ENCODE measurements around the gene ZSWIM8.
"Not testable (repeated sequence)": the region's sequence is repeated elsewhere in the genome, so short reads cannot be mapped to it uniquely, and the experiment has no call there.

The ZSWIM8 gene

DNA sequence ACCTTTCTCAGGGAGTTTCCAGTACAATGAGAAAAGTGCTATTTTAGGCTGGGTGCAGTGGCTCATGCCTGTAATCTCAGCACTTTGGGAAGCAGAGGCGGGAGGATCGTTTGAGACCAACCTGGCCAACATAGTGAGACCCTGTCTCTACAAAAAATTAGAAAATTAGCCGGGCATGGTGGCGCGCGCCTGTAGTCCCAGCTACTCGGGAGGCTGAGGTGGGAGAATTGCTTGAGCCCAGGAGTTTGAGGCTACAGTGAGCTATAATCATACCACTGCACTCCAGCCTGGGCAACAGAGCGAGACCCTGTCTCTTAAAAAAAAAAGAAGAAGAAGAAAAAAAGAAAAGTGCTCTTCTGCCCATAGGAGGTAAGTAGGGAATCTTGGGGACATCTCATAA, 10.6 kb downstream of the ZSWIM8 start:
- DNase-seq = not testable (repeated sequence)

DNA sequence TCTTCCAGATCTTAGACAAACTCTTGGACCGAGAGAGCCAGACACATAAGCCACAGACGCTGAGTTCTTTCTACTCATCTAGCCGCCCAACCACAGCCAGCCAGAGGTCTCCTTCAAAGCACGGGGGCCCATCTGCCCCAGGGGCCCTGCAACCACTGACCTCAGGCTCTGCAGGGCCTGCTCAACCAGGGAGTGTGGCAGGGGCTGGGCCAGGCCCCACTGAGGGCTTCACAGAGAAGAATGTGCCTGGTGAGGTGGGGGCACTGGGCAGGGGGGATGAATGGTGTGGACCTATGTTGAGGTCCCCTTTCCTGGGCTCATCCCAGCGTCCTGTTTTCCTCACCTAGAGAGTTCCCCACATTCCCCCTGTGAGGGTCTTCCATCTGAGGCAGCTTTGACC, 11.4 kb downstream of the ZSWIM8 start:
- no peak for DNase-seq

DNA sequence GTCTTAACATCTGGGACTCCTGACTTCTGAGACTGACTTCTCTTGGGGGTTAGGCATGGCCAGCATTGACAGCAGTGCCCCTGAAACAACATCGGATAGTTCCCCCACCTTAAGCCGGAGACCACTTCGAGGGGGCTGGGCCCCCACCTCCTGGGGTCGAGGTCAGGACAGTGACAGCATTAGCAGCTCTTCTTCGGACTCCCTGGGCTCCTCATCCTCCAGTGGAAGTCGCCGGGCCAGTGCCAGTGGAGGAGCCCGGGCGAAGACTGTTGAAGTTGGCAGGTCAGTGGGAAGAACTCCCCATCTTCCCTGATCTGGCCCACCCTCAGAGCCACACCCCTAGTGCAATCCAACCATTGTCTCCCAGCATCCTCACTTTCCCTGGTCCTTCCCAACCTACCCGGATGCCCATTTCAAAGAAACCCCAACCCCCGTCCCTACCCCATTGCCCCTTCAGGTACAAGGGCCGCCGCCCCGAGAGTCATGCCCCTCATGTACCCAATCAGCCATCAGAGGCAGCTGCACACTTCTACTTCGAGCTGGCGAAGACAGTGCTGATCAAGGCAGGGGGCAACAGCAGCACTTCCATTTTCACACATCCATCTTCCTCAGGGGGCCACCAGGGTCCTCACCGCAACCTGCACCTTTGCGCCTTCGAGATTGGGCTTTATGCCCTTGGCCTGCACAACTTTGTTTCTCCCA, 12.1 kb downstream of the ZSWIM8 start:
- DNase-seq = no peak

DNA sequence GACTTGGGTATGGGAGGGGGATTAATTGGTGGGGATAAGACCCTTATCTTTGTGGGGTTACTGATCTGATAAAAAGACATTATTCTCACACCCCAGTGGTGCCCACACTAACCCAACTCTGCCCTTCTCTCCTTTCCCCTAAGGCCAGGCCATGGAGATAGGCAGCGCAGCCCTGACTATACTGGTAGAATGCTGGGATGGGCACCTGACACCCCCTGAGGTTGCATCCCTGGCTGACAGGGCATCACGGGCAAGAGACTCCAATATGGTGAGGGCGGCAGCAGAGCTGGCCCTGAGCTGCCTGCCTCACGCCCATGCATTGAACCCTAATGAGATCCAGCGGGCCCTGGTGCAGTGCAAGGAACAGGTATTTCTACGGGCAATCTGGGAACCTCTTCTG, 12.7 kb downstream of the ZSWIM8 start:
- no peak for DNase-seq

DNA sequence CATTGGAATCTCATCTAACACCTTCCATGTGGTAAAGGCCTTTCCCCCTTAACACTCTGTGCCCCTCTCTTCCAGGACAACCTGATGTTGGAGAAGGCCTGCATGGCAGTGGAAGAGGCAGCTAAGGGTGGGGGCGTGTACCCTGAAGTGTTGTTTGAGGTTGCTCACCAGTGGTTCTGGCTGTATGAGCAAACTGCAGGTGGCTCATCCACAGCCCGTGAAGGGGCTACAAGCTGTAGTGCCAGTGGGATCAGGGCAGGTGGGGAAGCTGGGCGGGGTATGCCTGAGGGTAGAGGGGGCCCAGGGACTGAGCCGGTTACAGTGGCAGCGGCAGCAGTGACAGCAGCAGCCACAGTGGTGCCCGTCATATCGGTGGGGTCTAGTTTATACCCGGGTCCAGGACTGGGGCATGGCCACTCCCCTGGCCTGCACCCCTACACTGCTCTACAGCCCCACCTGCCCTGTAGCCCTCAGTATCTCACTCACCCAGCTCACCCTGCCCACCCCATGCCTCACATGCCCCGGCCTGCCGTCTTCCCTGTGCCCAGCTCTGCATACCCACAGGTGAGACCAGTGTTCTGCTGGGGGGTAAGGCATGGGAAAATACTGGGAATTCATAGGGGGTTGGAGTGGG, 13.6 kb downstream of the ZSWIM8 start:
- no peak for DNase-seq

DNA sequence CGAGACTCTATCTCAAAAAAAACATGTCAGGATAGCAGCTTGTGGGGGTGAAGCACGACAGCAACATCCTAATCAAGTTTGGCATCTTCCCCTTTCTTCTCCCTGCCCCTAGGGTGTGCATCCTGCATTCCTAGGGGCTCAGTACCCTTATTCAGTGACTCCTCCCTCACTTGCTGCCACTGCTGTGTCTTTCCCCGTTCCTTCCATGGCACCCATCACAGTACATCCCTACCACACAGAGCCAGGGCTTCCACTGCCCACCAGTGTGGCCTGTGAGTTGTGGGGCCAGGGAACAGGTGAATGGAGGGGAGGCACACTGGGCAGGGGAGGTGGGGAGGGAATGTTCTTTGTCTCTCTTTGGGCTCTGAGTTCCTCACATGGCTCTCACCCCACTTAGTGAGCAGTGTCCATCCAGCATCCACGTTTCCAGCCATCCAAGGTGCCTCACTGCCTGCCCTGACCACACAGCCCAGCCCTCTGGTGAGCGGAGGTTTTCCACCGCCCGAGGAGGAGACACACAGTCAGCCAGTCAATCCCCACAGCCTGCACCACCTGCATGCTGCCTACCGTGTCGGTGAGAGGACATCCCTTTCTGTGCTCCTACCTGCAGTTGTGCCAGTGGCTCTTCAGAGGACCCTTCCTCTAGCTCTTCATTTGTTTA, 14.6 kb downstream of the ZSWIM8 start:
- no peak for DNase-seq

DNA sequence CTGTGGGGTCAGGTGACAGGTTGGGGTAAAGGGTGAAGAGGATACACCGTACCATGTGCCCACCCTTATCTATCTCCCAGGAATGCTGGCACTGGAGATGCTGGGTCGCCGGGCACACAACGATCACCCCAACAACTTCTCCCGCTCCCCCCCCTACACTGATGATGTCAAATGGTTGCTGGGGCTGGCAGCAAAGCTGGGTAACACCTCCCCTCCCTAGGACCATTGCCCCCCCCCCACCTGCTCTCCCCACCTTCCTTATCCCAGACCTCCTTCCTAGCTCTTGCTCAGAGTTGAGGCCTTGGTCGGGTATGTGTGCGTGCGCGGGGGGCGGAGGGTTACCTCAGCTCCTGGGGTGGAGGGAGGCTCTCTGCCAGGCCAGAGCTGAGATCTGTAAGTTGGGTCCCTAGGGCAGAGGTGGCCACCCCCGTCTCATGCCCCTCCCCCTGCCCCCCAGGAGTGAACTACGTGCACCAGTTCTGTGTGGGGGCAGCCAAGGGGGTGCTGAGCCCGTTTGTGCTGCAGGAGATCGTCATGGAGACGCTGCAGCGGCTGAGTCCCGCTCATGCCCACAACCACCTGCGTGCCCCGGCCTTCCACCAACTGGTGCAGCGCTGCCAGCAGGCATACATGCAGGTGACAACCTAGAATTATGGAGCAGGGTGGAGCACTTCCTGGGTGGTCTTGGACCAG, 15.3 kb downstream of the ZSWIM8 start:
- no peak for DNase-seq

DNA sequence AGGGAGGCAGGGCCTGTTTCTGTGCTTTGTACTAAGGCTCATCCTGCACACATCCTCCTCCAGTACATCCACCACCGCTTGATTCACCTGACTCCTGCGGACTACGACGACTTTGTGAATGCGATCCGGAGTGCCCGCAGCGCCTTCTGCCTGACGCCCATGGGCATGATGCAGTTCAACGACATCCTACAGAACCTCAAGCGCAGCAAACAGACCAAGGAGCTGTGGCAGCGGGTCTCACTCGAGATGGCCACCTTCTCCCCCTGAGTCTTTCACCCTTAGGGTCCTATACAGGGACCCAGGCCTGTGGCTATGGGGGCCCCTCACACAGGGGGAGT, 15.8 kb downstream of the ZSWIM8 start:
- DNase-seq = no peak

DNA sequence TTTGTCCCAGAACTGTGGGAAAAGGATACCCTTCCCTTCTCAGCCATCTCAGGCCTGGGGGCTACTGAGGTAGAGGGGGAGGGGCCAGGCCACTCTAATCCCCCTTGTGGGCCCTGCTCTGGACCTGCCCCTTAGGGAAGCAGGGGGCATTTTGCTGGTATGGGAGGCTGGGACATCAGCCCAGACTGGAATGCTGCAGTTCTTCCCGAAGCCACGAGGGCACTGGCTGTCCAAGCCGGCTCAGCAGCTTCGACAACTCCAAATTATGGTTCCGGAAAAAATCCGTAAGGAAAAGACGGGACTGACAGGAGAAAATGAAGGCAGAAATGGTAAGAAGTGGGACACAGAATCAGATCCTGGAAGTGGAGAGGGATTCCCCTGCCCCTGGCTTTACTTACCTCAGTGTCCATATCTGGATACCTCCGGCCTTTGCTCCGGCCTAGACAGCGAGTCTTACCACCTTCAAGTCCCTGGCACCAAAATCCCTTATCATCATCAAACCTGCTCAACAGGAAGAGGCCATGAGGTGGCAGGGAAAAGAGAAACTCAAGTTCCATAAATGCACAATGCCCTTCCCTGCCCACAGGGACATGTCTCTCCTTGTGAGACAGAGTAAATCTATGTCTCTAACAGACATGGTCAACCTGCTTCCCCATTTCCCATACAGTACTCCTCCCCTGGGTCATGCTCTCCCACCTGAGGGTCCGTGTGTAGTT, 17.0 kb downstream of the ZSWIM8 start:
- DNase-seq = no peak

DNA sequence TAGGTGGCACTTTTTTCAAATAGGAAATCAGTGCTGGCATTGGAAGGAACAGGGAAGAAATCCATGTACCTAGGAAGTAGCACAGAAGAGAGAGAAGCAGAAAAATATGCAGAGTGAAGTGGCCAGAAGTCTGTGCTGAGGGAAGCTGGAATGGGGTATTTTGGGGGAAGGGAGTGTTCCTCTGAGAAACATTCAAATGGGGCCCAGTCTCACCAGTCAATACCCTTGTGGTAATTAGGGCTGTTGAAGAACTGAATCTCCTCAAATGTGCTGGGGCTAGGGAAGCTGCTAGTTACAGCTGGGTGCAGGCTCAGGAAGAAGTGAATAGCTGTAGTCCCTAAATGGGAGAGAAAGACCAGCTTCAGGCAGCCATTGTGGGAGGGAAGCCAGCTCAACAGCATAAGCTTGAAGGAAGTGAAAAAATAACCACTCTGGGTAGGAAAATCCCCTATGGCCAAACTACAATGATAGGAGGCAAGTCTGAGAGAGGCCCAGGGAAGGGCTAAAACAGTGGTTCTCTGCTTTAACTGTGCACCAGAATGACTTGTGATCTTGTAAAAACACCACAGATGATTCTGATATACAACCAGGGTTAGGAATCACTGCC, 18.4 kb downstream of the ZSWIM8 start:
- no peak for DNase-seq

DNA sequence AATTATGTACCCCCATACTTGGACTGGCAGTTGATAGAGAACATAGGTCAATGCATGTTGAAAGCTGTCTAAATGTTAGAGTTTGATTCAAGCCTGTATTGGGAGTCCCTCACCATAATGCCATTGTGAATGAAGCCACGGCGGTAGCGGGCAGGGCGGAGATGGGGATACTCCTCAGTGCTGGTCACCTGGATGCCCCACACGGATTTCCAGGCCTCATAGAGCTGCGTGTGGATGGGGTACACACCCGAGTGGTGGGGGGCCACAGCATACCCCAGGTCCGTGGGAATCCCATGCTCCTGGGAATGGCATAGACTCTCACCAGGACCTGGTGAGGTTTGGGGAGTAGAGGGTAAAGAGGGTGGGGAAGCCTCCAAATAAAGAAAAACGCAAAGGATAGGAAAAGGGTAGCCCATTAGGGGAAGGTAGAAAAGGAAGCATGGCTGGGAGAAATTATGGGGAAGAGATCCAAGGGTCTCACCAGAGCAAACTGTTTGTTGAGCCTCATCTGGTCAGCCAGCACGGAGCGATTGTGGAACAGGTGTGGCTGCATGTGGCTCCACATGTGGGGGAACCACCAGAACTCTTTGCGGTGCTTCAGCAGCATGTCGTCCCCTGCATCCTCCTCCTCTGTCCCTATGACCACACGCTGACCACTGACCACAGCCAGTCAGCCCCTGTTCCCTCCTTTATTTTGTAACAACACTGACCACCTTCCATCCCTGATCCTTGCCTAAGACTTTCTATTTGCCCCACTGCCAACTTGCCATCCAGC, 21.0 kb downstream of the ZSWIM8 start:
- no peak for DNase-seq

DNA sequence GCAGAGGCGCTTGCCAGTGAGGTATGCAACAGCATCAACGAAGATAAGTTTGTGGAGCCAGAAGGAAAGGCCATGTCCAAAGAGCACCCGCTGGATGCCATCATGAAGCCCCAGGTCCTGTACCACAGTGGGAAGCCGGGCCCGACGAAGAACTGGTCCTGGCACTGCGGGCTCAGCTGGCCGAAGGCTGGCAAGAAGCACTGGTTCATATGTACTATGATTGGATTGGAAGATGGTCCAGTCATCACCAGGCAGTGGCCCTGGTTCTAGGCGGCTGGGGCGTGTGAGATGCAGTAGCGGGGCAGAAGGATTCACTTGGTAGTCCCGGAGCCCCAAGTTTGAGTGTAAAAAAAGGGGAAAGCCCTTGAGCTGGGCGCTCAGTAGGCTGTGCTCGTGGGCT, 22.1 kb downstream of the ZSWIM8 start:
- no peak for DNase-seq

DNA sequence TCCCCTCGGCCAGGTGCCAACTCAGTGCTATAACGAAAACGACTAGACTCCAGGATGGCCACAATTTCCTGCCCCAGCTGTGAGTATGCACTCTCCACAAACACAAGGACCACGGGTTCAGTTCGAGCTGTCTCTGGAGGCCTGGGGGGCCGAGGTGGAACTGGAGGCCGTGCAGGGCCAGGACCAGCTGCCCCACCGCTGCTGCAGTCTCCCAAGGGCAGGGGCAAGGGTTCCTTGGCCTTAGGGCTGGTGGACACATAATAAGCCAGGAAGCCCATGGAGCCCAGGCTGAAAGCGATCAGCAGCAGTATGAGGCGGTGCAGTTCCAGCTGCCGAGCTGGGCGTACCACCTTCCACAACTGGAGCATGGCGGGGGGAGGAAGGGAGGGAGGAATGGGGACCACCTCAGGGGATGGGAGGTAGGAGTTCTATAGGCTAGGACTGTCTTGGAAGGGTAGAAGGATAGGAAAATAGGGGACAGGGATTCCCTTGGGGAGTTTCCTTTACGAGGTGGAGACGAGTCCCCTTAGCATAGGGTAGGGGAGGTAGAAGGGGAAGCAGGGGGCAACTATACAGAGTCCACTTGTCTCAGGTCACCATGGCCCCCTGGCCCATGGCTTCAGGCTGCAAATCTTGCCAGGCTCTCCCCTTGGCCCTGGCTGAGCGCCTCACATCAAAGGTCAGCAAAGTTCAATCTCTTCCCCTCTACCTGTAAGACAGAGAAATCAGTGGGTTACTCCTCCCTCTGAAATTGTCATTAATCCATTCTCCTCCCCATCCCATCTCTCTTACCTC, 22.8 kb downstream of the ZSWIM8 start:
- DNase-seq = no peak

DNA sequence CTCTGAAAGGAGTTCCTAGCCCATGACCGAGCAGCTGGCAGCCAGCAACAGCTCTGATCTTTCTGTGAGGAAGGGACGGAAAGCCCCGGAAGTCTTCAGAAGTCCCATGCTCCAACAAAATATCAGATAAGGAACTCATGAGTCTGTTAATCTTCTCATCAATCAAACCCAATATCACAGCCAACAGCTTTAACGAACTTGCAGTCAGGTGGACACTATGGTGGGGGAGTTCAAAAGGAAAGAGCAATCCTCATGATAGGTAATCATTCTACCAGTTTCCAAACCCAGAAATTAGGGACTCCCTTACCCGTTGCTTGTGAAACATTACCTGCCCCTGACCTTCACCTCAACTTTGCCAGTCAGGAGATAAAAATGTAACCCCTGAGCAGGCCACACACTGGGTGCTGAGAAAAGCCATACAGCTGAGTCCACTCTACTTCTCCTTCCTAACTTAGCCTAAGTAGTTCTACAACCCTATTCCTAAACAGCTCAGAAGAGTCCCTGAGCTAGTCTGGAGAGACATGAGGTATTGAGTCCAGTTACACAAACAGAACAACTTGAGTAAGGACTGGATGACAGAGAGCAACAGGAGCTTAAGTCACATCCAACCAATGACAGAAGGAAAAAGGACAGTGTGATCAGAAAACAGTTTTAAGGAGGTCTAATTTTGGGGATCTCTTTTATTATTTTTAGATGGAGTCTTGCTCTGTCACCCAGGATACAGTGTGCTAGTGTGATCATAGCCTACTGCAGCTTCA, 23.8 kb downstream of the ZSWIM8 start:
- no peak for DNase-seq

DNA sequence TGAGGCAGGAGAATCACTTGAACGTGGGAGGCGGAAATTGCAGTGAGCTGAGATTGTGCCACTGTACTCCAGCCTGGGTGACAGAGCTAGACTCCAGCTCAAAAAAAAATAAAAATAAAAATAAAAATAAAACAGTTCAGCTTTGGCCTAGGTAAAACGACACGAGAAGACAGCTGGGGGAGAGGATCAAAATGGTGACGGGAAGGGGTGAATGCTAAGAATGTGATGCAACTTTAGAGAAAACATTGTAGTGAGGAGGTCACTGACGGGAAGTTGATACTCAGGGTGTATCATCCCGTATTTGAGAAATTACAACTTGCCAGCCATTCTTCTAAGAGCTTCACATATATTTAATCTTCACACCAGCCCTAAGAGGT, 24.9 kb downstream of the ZSWIM8 start:
- no peak for DNase-seq

DNA sequence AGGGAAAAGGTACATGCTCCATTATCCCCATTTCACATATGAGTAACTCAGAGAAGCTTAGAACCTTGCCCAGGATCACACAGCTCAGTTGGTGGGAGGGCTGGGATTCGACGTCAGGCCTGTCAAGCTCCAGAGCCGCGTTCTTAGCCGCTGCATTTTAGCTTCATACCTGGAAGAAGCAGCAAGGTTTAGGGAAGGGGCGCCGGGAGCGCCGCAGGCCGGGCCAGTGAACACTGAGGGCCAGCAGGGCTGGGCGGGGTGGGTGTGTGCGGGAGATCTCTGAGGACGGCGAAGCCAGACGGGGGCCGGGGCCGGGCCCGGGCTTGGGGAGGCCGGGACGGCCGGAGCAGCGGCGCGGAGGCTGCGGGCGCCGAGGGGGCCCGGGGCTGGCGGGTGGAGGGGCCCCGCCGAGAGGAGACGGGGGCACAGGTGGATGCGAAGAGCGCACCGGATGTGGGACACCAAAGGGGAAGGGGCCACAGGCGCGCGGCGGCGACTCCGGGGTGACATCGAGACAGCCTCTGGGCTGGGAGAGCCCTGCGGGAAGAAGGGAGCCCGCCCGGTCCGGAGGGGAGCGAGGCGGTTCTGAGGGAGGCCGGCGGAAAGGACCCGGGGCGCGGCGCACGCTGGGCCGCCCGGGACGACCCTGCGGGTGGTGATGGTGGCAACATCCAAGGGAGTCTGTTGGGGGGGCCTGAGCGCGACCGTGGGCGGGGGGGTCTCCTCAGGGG, 25.5 kb downstream of the ZSWIM8 start:
- DNase-seq = no peak

DNA sequence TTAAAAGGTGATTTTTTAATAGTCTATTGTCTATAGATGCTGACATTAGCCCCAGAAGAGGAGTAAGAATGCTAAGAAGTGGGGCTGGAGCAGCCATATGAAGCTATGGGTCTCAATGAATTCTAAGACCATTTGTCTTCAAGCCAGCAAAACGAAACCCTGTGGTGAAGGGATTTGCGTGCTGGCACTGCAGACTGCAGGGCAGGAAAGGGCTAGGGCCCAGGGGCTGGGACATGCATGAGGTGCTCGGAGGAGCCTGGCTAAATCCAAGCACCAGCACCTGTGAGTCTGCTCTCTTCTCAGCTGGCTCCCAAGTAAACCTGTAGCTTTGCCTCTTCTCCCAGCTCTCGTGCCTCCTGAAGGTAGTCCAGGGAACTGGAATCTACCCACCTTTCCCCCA, 27.3 kb downstream of the ZSWIM8 start:
- DNase-seq = no peak

DNA sequence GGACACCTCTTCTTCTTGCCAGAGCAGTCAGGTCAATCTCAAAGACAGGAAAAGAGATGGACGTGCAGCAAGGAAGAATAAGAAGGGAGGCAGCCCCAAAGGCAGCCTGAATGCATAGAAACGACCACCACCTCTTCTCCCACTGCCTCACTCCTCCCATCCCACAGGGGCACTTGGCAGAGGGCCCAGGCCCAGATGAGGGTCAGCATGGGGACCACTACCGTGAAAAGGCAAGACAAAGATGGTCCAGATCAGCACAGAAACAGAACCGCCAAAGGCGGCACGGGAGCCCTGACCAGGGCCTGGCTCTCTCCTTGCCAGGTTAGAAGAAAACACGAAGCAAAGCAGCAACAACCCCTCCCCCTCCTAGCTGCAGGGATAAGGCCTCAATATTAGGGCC, 27.9 kb downstream of the ZSWIM8 start:
- DNase-seq = no peak

DNA sequence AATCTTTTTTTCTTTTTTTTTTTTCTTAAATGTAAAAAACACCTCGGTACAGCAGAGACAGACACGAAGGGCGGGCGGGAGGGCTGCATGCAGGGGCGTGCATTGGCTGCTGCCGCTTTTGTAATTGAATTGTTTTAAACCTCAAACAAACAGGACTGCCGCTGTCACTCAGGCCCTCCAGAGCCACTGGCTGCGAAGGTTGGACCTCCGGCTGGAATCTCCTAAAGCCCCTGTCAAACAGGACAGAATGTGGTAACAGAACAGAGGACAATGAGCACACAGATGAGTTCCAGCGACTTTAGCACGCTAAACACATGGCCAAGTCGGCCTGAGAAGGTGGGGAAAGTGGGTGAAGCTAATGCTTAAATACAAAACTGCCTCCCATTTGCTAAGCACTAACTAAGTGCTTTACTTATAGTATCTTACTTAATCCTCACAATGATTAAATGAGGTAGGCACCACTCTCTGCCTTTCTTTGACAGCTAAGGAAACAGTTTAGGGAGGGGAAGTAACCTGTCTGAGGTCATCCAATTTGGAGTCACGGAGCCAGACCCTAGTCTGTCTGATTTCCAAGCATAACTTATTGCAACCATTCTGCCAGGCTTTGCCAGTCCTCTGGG, 29.0 kb downstream of the ZSWIM8 start:
- no peak for DNase-seq

Measured in NCI-H524 (cell line).